Measurements from ENCODE around the gene RIMS1.

GRCh38 chr6:72376736-72377135 is 490.4 kb downstream of the RIMS1 start:
- TF ChIP-seq CTCF (IDR thresholded peaks at IDR 0.05): no peak
- no peak for TF ChIP-seq POLR2A (IDR thresholded peaks at IDR 0.05)

Data from adrenal gland (tissue), 5 donors.